Hematopoietic multipotent progenitor cell treated with erythropoietin and hydrocortisone succinate and interleukin-3 and kit ligand, for 17 days (in vitro differentiated cells): ENCODE results near the gene ANTKMT.
"Not testable (repeated sequence)": the region's sequence is repeated elsewhere in the genome, so short reads cannot be mapped to it uniquely, and the experiment has no call there.

Experiments used
- DNase-seq: peaks from one replicate; pipeline ENCODE4 v3.0.0-alpha.2; 2015; ENCODE audit warnings: low spot score

ANTKMT gene

DNA sequence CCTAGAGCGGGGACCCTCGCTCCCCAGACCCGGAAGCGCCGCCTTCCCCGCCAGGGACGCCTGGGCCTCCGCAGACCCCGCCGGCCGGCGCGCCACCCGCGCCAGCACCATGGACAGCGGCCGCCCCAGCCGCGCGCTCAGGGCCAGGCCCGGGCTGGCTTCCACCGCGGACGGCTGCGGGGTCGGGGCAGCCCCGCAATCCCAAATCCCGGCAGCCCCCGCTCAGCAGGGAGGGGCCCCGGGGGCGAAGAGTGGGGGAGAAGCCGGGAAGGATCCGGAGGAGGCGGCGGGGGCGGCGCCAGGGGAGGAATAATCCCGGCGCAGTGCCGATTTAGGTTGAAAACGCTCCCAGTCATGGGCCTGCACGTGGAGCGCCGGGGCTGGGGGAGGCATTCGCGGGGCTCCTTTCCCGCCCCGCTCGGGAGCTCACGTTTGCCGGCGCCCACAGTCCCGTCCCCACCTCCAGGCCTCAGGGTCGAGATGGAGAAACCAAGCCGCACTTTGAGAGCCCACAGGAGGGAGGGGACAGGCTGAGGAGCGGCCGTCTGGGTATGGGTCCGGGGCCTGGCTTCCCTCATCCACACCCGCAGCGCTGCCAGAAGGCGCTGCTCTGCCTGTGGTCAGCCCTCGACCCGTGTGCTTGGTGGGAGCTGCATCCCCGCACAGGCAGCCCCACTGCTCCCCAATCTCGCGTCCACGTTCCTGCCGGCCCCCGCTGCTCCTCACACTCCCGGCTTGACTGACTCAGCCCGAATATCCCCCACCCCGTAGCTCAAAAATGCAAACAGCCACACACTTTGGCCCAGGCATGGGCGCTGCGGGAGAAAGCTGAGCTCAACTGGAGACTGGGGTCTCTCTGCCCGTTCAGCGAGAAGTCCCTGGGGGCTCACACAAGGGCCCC, 20.0 kb upstream of the ANTKMT start:
- no peak for DNase-seq

DNA sequence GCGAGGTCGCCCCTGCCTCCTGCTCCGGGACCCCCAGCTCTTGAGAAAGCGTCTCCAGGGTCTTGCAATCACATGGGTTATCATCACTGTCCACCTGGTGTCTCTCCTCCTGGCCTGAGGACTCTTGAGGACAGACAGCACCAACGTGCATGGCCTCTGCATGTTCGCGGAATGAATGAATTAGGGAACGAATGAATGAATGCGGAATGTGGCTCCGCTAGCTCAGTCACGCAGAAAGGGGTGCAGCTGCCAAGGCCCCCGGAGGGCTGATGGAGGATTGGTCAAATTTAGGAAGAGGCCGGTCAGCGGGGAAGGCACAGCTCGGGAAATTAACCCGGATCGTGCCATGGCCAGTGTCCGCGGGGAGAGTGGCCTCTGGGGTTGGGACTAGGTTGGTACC, 18.6 kb upstream of the ANTKMT start:
- DNase-seq, result no peak

DNA sequence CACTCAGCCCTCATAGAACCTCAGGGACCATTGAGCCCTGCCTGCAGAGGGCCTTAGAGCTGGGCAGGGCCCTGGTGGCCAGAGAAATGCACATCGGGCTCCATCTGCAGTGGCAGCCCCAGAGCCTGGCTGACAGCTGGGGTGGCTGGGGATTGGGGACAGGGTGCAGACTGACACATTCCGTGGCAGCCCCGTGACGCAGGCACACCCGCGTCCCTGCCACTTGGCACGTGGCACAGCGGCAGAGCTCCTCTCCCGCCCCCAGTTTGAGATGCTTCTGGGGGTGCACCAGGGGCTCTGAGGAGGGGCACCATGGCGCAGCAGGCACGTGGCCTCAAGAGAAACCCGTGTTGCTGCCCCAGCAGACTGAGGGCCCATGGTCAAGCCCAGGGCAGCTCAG, 17.5 kb upstream of the ANTKMT start:
- no peak for DNase-seq

DNA sequence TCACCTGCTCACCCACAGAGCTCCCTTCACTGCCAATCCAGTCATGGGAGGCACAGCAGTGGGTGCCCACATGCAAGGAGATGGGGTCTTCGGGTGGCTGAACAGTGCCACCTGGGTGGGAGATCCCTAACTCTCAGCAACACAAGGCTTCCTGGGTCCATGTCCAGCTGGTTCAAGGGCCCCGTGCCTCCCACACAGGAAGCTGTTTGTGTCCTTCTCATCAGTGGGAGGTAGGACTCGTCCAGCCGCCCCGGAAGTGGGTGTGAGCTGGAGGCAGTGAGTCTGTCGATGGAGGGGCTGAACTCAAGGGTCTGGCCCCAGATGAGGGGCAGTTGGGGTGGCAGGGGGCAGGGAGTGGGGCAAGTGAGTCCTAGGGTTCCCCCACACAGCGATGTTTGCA, 16.9 kb upstream of the ANTKMT start:
- DNase-seq, result no peak

DNA sequence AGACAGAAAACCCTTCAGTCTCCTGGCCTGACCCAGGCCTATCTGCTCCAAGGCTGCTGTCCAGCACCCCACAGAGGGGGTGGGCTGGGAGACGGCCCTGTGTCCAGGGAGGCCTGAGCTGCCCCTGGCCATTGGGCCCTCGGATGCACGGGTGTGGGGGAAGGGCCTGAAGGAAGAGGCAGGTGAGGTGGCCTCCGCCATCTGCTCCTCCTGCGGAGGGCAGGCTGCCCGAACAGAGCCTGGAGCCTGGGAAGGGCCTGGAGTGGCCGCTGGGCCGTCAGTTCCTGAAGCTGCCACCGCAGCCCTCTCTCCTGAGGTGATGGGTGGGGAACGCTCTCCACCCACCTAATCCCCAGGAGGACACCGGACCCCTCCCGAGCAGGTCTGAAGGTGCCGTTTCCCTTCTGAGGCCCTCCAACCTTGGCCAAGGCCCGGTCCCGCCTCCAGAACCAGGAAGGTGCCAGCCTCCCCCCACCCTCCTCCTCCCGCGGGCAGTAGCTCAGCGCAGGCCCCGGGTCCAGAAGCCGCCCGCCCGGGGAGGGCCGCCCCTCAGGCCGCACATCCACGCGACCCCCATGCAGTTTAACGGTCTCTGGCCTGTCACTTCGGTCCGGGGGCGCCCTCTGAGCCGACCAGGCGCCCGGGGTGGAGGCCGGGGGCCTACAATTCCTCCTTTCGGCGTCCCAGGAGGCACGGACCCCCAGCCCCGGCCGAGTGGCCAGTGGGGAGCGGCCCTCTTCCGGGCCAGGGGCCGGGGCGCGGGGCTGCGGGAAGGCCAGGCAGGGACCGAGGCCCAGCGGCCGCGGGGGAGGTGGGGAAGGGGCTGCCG, 16.2 kb upstream of the ANTKMT start:
- DNase-seq, result no peak

DNA sequence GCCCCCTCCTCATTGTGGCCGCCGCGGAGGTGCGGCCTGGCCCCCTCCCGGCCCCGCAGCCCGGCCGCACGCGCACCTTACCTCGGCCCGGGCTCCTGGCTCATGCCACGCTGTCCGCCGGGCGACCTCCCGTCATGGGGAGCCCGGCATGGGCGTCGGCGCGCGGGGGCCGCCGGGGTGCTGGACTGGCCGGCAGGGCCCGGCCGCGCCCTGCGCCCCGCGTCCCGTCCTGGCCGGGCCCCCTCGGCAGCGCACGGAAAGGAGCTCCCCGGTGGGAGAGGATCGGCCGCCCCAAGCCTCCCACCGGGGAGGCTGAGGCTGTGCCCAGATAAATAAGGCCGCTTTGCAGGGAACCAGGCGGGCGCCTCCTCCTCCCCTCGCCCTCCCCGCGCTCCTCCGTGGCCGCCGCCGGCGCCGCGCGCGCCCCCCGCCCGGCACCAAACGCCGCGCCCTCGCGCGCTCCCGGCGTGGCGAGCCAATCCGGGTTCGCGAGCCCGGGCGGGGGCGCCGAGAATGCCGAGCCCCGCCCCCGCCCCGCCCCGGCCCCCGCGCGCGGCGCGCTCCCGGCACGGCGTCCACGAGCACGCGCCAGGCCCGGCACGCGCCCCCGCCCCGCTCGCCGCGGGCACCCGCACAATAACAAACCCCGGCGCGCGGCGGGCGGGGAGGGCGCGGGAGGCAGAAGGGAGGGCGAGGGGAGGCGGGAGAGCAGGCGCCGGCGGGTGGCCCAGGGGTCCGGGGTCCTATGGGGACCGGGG, 15.3 kb upstream of the ANTKMT start, which contains the start of gene FBXL16:
Gene FBXL16 (minus strand): TSS at position 371 of the 758 bp plus-strand sequence. CDS start 8,396 bp downstream, outside the sequence.
- no peak for DNase-seq

DNA sequence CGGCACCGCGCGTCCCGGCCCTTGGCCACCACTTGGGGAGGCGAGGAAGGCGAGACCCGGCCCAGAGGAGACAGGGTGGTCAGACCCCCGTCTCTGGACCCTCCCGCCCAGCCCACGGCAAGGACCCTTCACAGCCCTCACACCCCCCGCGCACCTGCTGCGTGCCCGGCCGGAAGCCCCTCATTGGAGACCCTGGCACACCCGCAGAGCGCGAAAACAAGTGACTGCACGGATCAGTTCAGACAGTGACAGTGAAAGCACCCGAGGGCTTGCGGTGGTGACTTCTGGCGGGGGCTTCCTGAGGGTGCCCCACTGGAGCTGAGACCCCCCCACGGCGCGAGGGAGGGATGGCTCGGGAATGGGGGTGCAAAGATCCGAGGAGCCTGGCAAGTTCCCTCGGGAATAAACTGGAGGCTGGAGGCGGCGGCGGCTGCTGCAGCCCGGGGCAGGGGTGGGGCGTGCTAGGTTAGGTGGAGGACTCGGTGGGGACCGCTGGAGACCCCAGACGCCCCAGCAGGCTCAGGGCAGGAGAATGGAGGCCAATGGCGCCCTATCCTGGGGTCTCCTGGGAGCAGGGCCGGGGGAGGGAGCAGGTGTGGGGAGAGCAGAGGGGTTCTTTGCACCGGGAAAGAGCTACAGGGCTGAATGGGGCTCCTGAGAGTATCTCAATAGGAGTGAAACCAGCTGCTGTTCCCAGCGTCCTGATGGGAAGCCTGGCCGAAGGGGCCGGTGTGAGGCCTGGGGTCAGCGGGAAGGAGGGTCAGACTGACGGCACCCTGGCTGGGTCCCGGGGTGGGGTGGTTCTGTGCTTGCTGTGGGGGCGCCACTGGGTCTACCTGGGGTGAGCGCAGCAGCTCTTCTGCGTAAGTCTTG, 14.5 kb upstream of the ANTKMT start:
- DNase-seq, result no peak

DNA sequence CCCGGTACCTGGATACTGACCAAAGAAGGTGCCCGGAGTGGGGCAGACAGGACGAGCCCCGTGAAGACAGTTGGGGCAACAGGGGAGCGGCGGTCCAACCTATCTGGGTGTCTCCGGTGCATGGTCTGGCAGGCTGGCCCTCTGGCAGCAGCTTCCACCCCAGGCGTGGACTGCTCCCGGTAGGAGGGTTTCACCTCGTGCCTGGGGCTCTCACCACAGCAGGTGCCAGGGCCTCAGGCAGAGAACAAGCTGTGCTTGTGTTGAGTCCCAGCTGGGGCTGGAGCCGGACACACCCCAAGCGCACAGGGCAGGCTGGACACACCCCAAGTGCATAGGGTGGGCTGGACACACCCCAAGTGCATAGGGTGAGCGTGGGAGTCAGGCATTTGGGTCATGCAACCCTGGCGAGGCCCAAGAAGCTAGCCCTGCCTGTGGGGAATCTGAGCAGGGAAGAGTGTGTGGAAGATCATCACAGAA, 13.8 kb upstream of the ANTKMT start:
- DNase-seq, result no peak

DNA sequence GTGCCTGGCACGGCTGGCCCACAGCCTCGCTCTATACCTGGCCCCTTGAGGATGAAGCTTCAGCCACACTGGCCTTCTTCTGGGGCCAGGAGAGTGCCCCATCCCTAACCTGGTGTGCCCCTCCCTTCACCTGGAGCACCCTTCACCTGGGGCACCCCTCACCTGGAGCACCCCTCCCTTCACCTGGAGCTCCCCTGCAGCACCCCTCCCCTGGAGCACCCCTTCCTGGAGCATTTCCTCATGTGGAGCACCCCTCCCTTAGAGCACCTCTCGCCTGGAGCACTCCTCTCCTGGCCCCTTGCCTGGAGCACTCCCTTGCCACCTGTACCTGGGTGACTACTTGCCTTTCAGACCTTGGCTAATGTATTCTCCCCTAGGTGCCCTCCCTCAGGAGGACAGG, 12.9 kb upstream of the ANTKMT start:
- DNase-seq, result no peak

DNA sequence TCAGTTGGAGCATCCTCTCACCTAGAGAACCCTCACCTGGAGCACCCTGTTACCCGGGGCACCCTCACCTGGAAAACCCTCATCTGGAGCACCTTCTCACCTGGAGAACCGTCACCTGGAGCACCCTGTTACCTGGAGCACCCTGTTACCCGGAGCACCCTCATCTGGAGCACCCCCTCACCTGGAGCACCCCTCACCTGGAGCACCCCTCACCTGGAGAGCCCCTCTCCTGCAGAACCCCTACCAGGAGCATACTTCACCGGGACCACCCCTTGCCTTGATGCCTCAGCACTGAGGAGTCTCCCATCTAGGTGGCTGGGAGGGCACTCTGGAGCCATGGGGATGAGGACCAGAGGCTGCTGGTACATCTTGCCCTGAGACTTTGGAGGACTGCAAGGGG, 12.0 kb upstream of the ANTKMT start:
- DNase-seq, result no peak

DNA sequence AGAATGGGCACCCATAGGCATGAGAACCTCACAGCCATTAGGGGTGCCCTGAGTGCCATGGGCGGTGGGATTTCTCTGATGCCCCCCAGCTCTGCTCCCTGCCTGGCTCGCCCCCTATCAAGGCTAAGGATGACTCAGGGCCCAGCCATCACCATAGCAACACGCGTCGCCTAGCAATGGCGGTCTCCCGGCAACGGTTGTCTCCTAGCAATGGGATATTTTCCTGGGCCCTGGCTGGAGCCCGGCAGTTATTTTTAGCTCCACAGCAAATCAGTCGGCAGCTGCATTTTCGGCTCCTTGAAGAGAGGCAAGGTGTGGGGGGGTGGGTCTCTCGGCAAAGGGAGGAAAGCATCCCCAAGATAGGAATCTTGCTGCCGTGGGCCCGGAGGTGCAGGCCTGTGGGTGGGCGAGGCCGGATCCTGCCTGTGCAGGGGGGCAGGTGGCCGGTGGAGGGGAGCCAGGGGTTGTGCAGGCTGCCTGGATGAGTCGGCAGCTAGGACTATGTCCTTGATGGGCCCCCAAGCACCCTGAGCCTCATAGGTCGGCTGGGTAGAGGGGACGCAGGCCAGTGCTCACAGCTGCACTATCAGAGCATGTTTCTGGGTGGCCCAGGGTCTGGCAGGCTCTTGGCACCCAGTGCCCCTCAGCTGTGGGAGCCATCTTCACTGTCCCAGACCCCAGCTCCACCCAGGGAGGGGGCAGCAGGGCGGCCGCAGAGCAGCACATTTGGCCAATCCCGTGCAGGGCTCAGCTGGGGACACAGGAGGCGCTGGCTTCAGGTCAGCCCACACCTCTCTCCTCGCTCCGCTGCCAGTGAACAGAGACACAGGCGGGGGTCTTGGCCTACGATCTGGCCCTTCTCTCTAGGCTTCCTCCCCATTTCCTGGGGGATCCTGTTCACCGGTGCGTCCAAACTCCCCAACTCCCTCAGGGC, 11.1 kb upstream of the ANTKMT start:
- no peak for DNase-seq

DNA sequence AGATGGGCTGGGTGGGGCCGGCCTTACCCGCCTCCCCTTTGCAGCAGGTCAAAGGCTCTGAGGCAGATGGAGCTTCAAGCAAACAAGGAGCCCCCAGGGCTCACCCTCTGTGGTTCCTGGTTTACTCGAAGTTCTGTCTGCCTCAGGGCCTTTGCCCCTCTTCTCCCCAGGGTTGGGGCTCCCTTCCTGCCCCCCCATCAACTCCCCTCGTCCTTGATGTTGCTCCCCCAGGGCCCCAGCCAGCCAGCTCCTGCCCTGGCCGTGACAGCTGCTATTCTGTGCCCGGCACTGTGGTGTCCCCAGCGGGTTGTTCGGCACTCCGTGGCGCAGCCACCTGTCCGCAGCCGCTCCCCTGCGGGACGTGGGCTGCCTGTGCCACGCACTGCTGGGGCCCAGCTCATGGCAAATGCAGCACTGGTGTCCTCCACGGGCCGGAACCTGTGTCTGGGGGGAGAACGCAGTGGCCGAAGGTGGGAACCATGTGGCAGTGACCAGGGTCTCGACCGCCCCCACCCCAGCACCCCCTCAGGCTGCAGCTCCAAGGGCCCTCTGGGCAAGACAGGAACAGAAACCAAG, 10.4 kb upstream of the ANTKMT start:
- DNase-seq, result no peak

DNA sequence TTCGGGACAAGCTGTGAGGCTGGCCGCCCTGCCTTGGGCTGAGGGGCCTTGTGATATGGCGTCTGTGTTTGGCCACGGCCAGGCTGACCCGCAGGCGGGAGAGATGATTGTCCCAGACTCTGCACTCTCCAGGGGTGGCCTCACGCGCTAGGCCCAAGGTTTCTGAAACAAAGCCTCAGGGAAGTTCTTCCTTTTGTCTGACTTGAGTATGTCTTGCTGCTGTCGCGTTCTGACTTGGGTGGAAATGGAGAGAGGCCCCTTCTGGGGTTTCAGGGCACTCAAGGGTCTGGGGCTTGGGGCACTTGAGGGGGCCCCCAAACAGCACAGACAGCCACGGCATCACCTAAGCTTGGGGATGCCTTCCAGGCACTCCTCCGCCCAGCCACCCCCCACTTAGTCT, 9.9 kb upstream of the ANTKMT start:
- no peak for DNase-seq

DNA sequence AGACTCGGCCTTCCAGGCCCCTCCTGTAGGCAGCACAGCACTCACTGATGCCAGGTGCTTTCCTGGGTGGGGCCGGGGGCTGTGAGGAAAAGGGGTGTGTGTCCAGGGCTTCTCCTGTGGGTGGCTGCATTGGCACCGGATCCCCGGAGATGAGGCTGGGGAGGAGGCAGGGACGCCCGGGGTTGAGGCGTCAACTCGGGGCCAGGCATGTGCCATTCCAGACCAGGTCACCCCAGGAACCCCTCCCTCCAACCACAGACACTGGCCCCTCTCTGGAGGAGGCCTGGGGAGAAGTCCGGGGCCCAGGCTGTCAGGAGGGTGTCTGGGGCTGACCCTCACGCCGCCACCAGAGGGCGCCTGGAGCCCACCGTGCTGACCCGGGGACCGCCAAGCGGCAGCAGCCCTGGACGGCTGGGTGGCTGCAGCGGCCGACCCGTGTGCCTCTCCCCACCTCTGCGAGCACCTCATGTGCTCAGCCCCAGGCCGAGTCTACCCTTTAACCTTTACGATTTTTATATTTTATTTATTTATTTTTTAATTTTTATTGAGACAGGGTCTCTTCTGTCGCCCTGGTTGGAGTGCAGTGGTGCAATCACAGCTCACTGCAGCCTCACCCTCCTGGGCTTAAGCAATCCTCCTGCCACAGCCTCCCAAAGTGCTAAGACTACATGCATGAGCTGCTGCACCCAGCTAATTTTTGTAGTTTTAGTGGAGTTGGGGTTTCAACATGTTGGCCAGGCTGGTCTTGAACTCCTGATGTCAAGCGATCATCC, 9.2 kb upstream of the ANTKMT start:
- peak; percentile 71 for DNase-seq

DNA sequence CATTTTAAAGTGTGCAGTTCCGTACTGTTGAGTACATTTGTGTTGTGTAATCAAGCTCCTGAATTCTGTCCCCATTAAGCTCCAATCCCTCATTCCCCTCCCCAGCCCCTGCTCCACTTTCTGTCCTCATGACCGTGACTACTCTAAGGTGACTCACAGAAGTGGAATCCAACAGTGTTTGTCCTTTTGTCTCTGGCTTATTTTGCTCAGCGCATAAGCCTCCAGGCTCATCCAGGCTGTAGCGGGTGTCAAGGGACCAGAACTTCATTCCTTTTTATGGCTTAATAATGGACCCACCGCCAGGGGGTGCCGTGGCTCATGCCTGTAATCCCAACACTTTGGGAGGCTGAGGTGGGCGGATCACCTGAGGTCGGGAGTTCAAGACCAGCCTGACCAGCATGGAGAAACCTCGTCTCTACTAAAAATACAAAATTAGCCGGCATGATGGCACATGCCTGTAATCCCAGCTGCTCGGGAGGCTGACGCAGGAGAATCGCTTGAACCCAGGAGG, 8.2 kb upstream of the ANTKMT start:
- DNase-seq, result not testable (repeated sequence)

DNA sequence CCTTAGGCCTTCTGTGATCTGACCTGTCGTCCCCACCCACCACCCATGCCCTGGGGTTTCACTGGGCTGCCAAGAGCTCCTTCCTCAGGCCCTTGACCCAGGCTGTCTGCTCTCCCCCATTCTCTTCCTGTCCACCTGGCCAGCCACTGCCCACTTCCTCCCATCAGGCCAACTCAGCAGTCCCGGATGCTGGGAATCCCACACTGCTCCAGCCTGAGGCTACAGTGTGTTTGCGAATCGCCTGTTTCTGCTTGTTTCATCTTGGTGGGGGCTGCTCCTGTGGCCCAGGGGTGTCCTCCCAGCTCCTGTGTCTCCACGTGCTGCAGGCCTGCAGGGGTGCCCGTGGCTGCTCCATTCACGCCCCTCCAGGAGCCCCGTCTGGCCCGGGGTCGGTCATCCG, 6.9 kb upstream of the ANTKMT start:
- no peak for DNase-seq

DNA sequence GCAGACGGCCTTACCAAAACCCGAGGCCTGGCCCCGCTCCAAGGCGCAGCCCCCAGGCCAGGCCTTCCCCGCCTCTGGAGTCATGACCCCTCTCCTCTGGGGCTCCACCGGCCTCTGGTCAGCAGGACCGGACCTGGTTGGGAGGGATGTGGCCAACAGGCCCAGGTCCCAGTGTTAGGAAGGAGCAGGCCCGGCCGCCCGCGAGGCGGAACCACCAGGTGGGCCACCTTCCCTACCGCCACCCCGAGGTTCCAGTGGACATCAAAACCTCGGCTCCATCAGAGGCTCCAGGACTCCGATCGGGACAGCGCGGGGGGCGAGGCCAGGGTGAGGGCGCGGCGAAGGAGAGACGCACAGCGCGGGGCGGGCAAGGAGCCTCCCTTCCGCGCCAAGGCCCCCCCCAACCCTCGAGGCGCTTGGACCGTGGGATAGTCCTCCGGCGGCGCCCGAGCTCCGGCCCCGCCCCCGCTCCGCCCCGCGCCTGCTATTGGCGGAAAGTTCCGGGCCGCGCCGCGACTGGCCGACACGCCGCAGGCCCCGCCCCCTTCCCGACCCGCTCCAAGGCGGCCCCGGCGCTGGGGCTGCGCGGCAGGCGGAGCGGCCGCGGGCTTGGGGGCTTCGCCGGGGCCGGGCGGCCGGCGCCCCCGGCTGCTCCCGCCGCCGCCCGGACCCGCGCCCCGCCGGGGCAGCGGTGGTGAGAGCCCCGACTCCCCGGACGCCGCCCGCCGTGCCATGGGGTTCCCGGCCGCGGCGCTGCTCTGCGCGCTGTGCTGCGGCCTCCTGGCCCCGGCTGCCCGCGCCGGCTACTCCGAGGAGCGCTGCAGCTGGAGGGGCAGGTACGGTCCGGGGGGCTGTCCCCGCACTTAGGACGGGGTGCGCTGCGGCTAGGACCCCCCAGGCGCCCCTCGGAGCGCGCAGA, 6.1 kb upstream of the ANTKMT start, which contains the start of gene METRN:
Gene METRN (plus strand): TSS at position 561 of the 919 bp plus-strand sequence. CDS start 172 bp downstream, at position 733.
- DNase-seq, result peak; percentile 70
